Effector memory CD8-positive, alpha-beta T cell (primary cell): ENCODE measurements around the gene LARGE1.

Experiments
- ATAC-seq: fragments of 150-1000 bp; cut with Tn5 transposase; replicated peaks from 2 replicates; pipeline ENCODE4 v1.10.0; 2021; ENCODE audit warnings: mild to moderate bottlenecking, moderate library complexity
- DNase-seq, 3 experiments: peaks; one replicate each; pipeline ENCODE4 v3.0.0; 2021
- H3K27ac Mint-ChIP-seq, 2 donors: one replicate each; pipeline ENCODE4 v1.8.0; 2022; ENCODE audit warnings: mild to moderate bottlenecking in 2 of 2, mixed read lengths in 2 of 2, moderate library complexity in 2 of 2
- H3K27me3 Mint-ChIP-seq, 2 donors: one replicate each; pipeline ENCODE4 v1.8.0; 2022; ENCODE audit warnings: mixed read lengths in 2 of 2
- H3K36me3 Mint-ChIP-seq: one replicate; pipeline ENCODE4 v1.8.0; 2022; ENCODE audit warnings: mild to moderate bottlenecking, moderate library complexity, mixed read lengths; ENCODE audit not compliant: insufficient read depth
- H3K4me1 Mint-ChIP-seq, 2 donors: one replicate each; pipeline ENCODE4 v1.8.0; 2022; ENCODE audit warnings: low read depth in 2 of 2, mixed read lengths in 2 of 2
- H3K4me3 Mint-ChIP-seq, 2 donors: one replicate each; pipeline ENCODE4 v1.8.0; 2022; ENCODE audit warnings: mild to moderate bottlenecking in 2 of 2, mixed read lengths in 2 of 2, moderate library complexity in 2 of 2
- H3K9me3 Mint-ChIP-seq, 2 donors: one replicate each; pipeline ENCODE4 v1.8.0; 2022; ENCODE audit warnings: mixed read lengths in 2 of 2

LARGE1 gene

GRCh38 chr22:33921525-33922348 lies 1.5 kb upstream of the LARGE1 start:
- Mint-ChIP-seq H3K4me1 (peaks cover 0 to 9% of the 10 kb centered on the region in 2 donors), H3K27ac (no peak overlapping the region), H3K36me3 (no peaks in the 10 kb centered on the region), H3K27me3 (peaks cover 50 to 77% of the 10 kb centered on the region in 2 donors), H3K4me3 (peak overlapping the region; percentile 48 to 74), H3K9me3 (no peaks in the 10 kb centered on the region)
- DNase-seq, result no peak
- ATAC-seq, result no peak

- Mint-ChIP-seq H3K4me1 (peaks cover 0 to 9% of the 10 kb centered on the region in 2 donors), H3K27me3 (peaks cover 55 to 80% of the 10 kb centered on the region in 2 donors), H3K36me3 (no peaks in the 10 kb centered on the region), H3K9me3 (no peaks in the 10 kb centered on the region), H3K4me3 (peak overlapping the region; percentile 48 to 69), H3K27ac (no peak overlapping the region)
- DNase-seq, result peak; percentile 30 to 59 (median 49)
- peak; percentile 83 for ATAC-seq
Observed at GRCh38 chr22:33920927-33921524, 750 bp upstream of the LARGE1 start.

GRCh38 chr22:33919391-33920196 lies 682 bp downstream of the LARGE1 start:
- peaks cover 0 to 9% of the 10 kb centered on the region in 2 donors for H3K4me1 Mint-ChIP-seq
- H3K36me3 Mint-ChIP-seq, result no peaks in the 10 kb centered on the region
- peak overlapping the region; percentile 49 to 62 for H3K4me3 Mint-ChIP-seq
- H3K9me3 Mint-ChIP-seq, result no peaks in the 10 kb centered on the region
- H3K27ac Mint-ChIP-seq, result no peak overlapping the region
- DNase-seq (no peak), ATAC-seq (peak; percentile 13)
- peaks cover 55 to 81% of the 10 kb centered on the region in 2 donors for H3K27me3 Mint-ChIP-seq

GRCh38 chr22:33918676-33919365 lies 1.5 kb downstream of the LARGE1 start:
- peak overlapping the region; percentile 49 to 62 for H3K4me3 Mint-ChIP-seq
- H3K27ac Mint-ChIP-seq, result no peak overlapping the region

GRCh38 chr22:33917744-33918406 lies 2.4 kb downstream of the LARGE1 start:
- Mint-ChIP-seq H3K4me3 (no peak overlapping the region), H3K36me3 (no peaks in the 10 kb centered on the region), H3K9me3 (no peaks in the 10 kb centered on the region), H3K4me1 (peaks cover 0 to 7% of the 10 kb centered on the region in 2 donors), H3K27me3 (peaks cover 39 to 64% of the 10 kb centered on the region in 2 donors), H3K27ac (no peak overlapping the region)
- DNase-seq, result no peak
- ATAC-seq, result no peak

More at GRCh38 chr22:33918676-33919365, 1.5 kb downstream of the LARGE1 start:
- ATAC-seq, result no peak
- DNase-seq, result no peak
- no peaks in the 10 kb centered on the region for H3K9me3 Mint-ChIP-seq
- H3K4me1 Mint-ChIP-seq, result peaks cover 0 to 9% of the 10 kb centered on the region in 2 donors
- no peaks in the 10 kb centered on the region for H3K36me3 Mint-ChIP-seq
- H3K27me3 Mint-ChIP-seq, result peaks cover 48 to 74% of the 10 kb centered on the region in 2 donors

- no peaks in the 10 kb centered on the region for H3K9me3 Mint-ChIP-seq
- no peak for ATAC-seq
- peaks cover 32 to 47% of the 10 kb centered on the region in 2 donors for H3K27me3 Mint-ChIP-seq
- H3K27ac Mint-ChIP-seq, result no peak overlapping the region
- no peak for DNase-seq
- H3K36me3 Mint-ChIP-seq, result no peaks in the 10 kb centered on the region
- H3K4me1 Mint-ChIP-seq, result peaks cover 0 to 4% of the 10 kb centered on the region in 2 donors
- H3K4me3 Mint-ChIP-seq, result no peak overlapping the region
Observed at GRCh38 chr22:33914699-33915098, 5.6 kb downstream of the LARGE1 start.

GRCh38 chr22:33914131-33914530 lies 6.1 kb downstream of the LARGE1 start:
- no peak overlapping the region for H3K27ac Mint-ChIP-seq
- H3K27me3 Mint-ChIP-seq, result peaks cover 28 to 42% of the 10 kb centered on the region in 2 donors
- no peak for DNase-seq
- no peaks in the 10 kb centered on the region for H3K9me3 Mint-ChIP-seq
- no peak for ATAC-seq
- H3K4me3 Mint-ChIP-seq, result no peak overlapping the region
- H3K4me1 Mint-ChIP-seq, result peaks cover 0 to 4% of the 10 kb centered on the region in 2 donors
- H3K36me3 Mint-ChIP-seq, result no peaks in the 10 kb centered on the region

- no peaks in the 10 kb centered on the region for H3K4me1 Mint-ChIP-seq
- no peak overlapping the region for H3K4me3 Mint-ChIP-seq
- H3K36me3 Mint-ChIP-seq, result no peaks in the 10 kb centered on the region
- no peak overlapping the region for H3K27ac Mint-ChIP-seq
- DNase-seq, result no peak
- H3K27me3 Mint-ChIP-seq, result peaks cover 18 to 32% of the 10 kb centered on the region in 2 donors
- H3K9me3 Mint-ChIP-seq, result no peaks in the 10 kb centered on the region
- ATAC-seq, result no peak
Observed at GRCh38 chr22:33913188-33913587, 7.1 kb downstream of the LARGE1 start.

- Mint-ChIP-seq H3K4me3 (no peak overlapping the region), H3K9me3 (no peaks in the 10 kb centered on the region)
Observed at GRCh38 chr22:33909911-33910310, 10.4 kb downstream of the LARGE1 start.

GRCh38 chr22:33909075-33909458 lies 11.2 kb downstream of the LARGE1 start:
- no peaks in the 10 kb centered on the region for H3K4me1 Mint-ChIP-seq
- H3K27ac Mint-ChIP-seq, result no peak overlapping the region
- DNase-seq (no peak), ATAC-seq (no peak)
- H3K9me3 Mint-ChIP-seq, result no peaks in the 10 kb centered on the region
- H3K27me3 Mint-ChIP-seq, result no peaks in the 10 kb centered on the region
- H3K36me3 Mint-ChIP-seq, result no peaks in the 10 kb centered on the region
- no peak overlapping the region for H3K4me3 Mint-ChIP-seq

More at GRCh38 chr22:33909911-33910310, 10.4 kb downstream of the LARGE1 start:
- Mint-ChIP-seq H3K27ac (no peak overlapping the region), H3K27me3 (no peaks in the 10 kb centered on the region), H3K36me3 (no peaks in the 10 kb centered on the region), H3K4me1 (no peaks in the 10 kb centered on the region)
- no peak for ATAC-seq
- DNase-seq, result no peak

- H3K4me1 Mint-ChIP-seq, result no peaks in the 10 kb centered on the region
- H3K9me3 Mint-ChIP-seq, result no peaks in the 10 kb centered on the region
- ATAC-seq (no peak), DNase-seq (no peak)
- H3K27me3 Mint-ChIP-seq, result no peaks in the 10 kb centered on the region
- H3K36me3 Mint-ChIP-seq, result no peaks in the 10 kb centered on the region
- H3K27ac Mint-ChIP-seq, result no peak overlapping the region
- H3K4me3 Mint-ChIP-seq, result no peak overlapping the region
Observed at GRCh38 chr22:33908171-33909074, 11.9 kb downstream of the LARGE1 start.

GRCh38 chr22:33906954-33907353 lies 13.3 kb downstream of the LARGE1 start:
- H3K27ac Mint-ChIP-seq, result no peak overlapping the region

More at GRCh38 chr22:33906954-33907353, 13.3 kb downstream of the LARGE1 start:
- no peak for ATAC-seq
- DNase-seq, result no peak
- Mint-ChIP-seq H3K27me3 (no peaks in the 10 kb centered on the region), H3K36me3 (no peaks in the 10 kb centered on the region), H3K4me1 (no peaks in the 10 kb centered on the region), H3K4me3 (no peak overlapping the region), H3K9me3 (no peaks in the 10 kb centered on the region)
